Frontal cortex (tissue), 4 donors: Measurements from ENCODE around the gene BCL2L11. TPM values are rescaled to one million over a fixed set of nuclear protein-coding genes. Genes with fewer than 3 reads are reported as not detected.

Experiments
- DNase-seq, 2 donors: peaks; one replicate each; pipeline ENCODE4 v3.0.0; 2012; ENCODE audit warnings: low spot score in 2 of 2
- FAIRE-seq: peaks from 2 replicates; lab custom pipeline; 2012; peaks lifted over from hg19 to GRCh38; lab: Jason Lieb, UNC
- total RNA-seq: library from RNA; depleted of rRNA; stranded (reverse); fragments of >200 nt; gene quantifications from one replicate; pipeline ENCODE4 v1.2.3, GENCODE V29; 2014
- donor health status: control.
- donor health status: control.
- donor health status: control.

BCL2L11 gene
- total RNA-seq, 1 donor from 2014 or later = 4.5 TPM

DNA sequence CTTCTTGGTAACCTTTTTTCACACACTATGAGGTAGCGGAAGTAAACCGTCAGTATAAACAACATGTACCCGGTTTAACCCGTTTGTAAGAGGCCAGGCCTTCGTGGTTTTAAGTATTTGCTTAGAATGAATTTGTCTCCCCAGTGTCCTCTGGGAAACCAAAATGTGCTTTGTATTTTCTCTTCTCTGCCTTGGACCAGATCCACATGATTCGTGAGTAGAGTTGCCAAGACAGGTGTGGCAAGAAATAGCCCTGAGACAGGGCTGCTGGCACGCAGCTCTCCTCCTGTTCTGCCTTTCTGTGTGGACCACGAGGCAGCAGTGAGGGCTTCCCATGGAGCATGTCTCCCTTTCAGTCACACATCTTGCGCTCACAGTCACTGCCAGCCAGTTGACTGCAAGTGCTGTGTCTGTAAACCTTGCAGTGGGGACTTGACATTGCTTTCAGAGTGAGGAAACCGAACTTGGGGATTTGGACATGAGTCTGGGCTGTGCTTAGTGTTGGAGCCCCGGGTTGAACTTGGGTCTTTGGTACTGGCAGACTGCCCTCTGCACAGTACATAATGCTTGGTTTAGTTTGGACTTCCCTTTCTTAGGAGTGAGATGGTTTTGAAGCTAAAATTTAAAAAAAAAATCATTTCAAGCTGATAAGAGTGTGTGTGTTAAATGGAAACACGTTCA is 19.1 kb downstream of the BCL2L11 start:
- no peak for FAIRE-seq
- DNase-seq = no peak

DNA sequence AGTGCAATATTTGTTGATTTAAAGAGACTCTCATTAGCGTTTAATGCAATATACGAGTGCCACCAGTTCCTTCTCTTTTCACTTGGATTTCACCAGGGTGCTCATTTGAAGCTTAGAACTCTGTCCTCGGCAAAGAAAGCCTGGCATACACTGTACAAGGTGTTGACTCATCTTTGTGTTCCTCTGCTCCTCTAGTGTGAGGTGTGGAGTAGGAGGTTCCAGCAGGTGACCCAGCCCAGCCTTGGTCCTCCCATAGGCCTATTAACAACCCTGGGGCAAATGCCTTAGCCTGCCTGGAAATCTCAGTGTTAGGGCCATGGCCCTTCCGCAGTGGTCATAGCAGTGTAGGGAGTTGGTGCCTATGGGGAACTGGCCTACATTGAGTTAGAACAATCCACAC is 20.1 kb downstream of the BCL2L11 start:
- no peak for DNase-seq
- FAIRE-seq = no peak

DNA sequence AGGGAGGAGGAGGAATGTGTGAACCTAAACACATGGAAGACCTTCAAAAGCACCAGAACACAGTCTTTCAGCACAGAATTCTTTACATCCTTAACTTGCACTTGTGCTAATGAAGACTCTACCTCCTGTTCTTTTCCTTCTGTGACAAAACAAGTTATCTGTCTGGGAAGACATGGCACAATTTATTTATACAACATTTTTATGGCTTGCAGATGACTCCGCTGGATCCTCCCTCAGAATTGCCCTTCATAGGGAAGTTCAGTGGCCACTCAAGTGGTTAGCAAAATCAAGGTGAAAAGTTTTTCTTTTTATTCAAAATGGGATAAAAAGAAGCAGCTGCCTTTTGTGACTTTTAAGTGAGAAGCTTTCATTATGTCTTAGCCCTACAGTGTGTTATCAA is 21.4 kb downstream of the BCL2L11 start:
- FAIRE-seq = no peak
- DNase-seq = no peak

DNA sequence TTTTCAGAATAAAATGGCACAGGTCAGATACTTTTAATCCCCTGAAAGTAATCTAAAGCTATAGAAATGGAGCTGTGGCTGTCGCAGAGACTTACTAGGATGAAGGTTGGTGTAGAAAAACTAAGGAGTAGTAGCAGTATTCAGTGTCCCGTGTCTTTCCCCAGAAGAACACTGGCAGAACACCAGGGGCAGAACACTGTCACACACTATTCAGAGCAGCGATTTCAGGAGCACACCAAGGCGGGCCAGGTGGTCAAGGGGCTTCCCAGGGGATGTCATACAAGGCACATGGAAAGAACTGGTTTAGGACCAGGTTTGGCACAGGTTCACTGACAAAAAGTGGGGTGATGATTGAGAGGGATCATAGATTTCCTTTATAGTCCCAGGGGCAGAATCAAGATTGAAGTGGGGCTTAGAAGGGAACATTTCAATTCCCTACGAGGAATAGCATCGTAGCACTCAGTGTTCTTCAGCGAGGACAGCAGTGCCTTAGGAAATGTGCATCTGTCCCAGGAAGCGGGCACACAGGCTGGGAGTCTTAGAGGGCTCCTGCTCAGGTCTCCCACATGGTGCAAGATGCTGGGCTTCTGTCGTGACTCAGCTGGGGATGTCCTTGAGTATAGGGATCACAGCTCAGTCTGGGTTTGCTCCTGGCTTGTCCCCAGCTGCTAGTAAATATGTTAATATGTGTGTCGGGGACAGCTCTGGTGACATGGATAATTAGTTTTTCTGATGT is 22.6 kb downstream of the BCL2L11 start:
- FAIRE-seq (no peak), DNase-seq (no peak)

DNA sequence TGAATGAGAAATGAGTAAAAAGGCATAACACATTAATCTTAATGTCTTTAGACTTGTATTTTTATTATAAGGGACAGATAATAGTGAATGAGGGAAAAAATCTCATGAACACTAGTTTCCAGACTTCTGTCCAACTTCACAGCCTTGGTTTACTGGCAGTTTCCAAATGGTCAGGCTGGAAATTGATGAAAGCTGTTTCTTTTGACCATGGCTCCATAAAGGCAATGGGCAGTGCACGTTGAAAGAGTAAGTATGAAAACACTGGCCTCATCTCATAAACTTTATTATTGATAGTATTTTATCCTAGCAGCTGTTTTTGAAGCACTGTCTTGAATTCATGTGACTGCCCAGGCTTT is 23.1 kb downstream of the BCL2L11 start:
- no peak for FAIRE-seq
- DNase-seq = no peak

DNA sequence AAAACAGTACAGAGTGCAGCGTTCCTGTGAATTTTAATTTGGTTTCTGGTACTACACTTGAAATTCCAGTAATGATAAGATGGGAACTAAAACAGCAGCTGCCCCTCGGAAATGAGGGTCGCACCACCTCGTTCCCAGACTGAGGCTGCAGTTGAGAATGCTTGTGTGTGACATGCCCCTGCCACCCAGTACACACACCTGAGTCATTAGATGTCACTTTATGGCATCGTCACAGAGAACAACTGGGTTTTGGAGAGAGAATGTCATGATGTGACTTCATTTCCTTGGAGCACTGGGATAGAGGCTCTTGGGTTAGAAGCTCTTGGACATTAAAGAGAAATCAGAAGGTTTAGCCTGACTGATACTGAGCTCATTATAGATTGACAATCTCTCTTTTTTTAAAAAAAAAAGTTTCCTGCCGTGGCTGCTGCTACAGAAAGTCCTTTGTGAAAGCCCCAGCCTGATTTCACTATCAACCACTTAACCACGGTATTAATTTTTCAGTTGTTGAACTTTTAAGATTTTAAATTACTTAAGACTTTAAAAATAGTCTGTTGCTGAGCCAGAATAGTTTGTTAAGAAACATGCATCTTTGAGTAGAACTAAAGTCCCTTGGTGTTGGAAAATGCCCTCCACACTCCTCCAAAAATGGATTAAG is 24.5 kb downstream of the BCL2L11 start:
- DNase-seq = no peak
- FAIRE-seq = no peak

DNA sequence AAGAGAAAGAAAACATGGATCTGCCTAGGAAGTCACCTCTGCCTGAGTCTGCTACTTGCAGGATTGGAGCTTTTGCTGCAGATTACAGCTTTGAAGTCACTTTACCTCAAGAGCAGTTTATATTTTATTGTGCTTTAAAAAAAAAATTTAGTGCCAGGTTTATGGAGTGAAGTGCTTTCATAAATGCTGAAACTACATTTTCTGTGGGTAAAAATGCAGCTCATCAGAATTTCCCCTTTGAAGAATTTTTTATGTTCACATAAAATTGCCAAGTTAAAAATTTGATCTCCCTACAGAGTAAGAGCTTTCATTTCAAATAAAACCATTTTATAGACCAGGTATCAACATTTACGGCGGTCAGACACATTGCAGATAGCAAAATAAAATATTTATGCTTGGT is 25.2 kb downstream of the BCL2L11 start:
- DNase-seq = no peak
- FAIRE-seq = no peak

DNA sequence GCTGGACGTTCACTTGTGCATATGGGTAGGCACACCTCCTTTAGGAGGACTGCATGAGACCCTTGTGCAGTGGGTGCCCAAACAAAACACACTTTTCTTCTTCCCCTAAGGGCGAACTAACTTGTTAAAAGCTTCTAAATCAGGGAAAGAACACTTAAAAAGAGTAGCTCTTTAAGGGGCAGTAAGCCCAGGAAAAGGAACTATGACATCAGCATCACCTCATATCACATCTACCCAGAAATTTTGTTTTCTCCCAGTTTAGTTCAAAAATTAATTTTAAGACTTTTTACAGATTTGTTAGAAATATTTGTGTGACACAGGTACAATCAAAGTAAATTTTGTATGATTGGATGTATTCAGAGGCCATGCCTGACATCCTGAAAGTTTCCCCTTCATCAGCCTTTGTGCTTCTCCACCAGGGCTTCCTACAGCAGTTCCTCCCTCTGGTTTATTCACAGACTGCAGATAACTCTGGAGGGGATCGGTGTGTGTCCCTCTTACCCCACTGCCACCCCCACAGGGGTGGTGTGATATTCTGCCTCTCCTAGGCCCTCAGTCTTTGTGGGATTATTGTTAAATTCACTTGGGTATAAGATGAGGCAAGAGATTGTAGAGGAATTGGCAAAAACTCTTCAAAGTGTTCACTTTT is 27.6 kb downstream of the BCL2L11 start:
- no peak for FAIRE-seq
- no peak for DNase-seq

DNA sequence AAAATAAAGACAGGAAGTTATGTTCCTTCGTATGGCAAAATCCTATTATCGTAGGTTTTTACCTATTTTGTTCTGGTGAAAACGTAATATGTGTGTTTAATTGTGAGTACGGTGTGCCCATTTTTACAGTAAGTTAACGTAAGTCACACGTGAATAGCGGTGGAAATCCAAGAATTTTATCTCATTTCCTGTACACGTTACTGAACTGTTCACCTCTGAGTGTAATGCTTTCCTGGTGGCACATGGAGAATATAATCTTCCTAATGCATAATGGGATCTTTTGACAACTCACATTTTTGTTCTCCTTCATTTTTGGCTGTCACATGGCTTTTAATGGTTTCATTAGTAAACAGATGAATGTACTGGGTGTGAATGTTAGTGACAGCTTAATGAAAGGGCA is 28.2 kb downstream of the BCL2L11 start:
- no peak for FAIRE-seq
- DNase-seq = no peak

DNA sequence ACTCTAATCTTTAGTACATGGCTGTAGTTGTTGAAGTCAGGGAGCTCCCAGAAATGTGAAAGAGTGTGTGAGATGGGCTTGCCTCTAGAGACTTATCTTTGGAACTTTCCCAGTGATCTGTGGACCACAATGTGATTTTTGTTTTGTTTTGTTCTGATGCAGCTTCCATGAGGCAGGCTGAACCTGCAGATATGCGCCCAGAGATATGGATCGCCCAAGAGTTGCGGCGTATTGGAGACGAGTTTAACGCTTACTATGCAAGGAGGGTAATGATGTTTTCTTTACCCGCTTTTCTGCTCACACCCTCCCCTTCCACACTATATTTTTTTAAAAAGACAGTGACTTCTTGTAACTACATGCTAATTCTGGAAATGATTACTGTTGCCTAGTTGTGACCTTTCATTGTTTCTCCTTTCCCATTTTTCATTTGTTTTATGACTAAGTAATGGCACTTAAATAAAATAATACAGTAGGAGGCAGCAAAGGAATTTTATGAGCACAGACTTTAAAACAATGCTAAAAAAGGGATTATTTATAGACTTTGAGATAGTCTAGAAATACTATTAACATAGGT is 29.3 kb downstream of the BCL2L11 start:
- no peak for FAIRE-seq
- DNase-seq = no peak

DNA sequence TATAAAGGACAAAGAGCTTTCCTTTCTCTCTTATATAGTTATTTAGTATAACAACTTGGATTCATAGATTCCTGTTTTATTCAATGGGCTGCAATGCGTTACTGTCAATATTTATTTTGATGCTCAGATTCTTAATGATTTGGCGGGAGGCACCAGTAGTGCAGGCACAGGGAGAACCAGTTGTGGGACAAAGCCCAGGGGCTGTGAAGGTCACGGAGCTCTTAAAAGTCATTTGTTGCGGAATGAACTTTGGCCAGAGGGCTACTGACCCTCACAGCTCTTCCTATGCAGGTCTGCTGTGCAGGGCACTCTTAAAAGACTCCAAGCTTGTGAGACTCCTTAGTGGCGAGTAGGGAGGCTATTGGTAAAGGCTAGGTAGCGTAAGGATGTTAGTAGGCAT is 34.0 kb downstream of the BCL2L11 start:
- FAIRE-seq (no peak), DNase-seq (no peak)

DNA sequence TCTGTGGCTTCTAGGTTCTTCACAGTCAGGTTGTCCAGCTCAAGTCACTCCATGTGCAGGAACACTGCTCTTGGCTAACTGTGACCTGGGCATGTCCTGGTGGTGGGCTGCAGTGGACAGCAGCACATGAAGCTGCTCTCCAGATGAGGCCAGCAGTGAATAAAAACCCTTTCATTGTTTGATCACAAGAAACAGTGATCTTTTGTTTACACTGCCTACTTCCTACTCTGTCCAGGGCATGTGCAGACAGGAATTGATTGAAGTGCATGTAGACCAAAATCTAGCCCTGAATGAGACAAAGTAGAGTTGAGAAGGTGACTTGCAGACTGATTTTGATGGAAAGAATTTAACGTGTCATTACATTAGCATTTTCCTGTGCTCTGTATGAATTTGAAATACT is 34.9 kb downstream of the BCL2L11 start:
- no peak for FAIRE-seq

DNA sequence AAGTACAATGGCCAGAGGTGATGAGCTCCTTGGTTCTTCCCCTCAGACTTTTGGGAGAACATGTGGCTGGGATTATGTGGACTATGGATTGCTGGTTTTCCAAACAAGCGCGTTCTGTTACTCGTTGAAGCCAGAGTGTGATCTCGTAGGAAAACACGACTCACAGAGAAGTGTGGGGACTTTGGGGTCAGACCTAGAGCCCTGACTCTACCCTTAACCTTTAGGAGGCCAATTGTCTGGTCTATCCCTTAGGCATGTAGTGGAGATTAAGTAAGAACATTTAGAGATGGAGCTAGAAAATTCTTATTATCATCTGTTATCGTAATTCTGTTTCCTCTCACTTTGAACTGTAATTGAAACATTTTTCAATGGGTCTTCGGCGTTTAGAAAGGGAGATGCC is 35.8 kb downstream of the BCL2L11 start:
- FAIRE-seq = no peak
- DNase-seq = no peak

More for the DNA sequence above, 34.9 kb downstream of the BCL2L11 start:
- peak in 1 of 2 donors; percentile 18 for DNase-seq

DNA sequence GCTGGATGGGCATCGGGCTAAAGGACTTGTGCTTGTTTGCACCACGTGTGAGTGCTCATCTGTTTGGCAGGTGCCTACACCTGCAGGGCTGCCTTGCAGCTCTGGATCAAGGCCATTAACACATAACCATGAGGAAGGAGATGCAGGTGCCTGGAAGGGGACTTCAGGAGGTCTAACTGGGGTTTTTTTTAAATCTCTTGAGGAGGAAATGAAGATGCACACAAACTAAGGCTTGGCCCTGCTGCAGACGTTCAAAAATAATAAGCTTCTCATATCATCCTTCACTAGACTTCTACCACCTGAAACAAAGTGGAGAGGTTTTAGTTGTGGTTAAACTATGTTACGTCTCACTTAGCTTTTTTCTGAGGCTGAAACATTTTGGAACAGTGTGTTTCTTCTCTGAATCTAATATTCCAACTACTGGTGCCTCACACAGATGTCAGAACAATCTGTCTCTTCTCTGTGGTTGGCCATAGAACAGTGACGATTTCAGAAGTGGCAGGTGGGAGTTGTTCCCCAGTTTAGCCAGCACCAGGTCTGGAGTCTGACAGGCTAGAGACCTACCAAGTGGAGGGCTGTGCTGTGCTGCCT is 36.5 kb downstream of the BCL2L11 start:
- DNase-seq (no peak), FAIRE-seq (no peak)

DNA sequence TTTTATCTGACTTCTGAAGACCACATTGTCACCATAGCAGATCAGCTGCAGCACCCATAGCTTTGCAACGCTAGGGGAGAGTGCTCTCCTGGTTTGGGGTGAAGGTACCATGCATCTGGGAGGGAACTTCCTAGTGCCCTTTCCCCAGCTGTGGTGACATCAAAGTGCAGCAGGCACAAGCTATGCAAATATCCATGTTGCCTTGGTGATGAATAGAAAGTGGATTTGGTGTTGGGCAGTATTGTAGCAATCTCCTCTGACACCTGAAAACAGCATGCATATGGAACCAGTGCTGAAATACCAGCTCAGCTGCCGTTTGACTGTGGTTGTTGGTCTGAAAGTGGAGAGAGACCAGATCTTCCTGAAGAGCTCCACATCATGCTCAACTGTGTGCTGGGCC is 37.1 kb downstream of the BCL2L11 start:
- DNase-seq (no peak), FAIRE-seq (no peak)

DNA sequence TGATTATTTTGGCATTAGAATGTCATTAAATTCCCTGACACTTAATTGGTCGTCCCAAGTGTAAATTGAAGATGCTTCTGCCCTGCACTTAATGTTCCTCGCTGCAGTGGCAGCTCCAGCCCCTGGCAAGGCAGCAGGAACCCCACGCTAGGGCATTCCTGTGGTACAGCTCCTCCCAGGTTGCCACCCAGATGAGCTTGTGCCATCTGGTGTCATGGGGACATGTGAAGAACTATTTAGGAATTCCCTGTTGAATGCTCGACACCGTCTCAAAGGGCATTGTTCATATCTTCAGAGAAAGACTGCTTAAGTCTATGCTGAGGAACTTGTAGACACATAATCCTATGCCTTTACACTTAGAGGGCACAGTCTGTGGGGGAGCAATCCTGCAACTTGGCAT is 38.9 kb downstream of the BCL2L11 start:
- FAIRE-seq = no peak

DNA sequence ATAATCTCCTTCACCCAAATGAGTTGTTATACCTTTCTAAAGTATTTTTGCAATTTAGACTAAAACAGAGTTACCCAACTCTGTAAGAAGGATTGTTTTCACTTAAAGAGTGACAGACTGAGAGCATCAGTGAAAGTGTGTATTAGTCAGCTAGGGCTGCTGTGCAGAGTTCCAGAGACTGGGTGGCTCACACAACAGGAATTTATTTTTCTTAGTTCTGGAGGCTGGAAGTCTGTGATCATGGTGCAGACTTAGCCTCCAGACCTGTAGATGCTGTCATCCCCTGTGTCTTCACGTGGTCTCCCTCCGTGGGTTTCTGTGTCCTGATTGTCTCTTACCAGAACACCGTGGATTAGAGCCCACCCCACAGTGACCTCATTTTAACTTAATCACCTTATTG is 40.0 kb downstream of the BCL2L11 start:
- no peak for DNase-seq
- FAIRE-seq = no peak

More for the DNA sequence above, 38.9 kb downstream of the BCL2L11 start:
- DNase-seq = no peak

DNA sequence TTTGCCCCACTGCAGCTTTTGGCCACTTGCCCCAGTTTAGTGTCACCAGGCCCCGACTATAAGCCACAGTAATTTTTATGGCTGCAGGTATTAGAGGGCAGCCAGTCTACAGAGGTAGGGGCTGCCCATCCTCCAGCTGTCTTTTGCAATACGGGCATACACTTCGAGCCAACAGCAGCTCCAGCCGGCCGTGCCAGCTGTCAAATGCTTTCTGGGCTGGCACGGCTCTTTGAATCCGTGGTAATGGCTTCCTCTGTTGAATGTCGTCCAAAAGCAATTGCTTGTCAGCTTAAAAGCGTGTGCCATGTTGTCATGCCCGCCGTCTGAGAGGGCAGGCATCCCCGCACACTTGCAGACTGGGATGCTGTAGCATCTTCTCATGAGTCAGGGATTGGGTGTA is 41.3 kb downstream of the BCL2L11 start:
- no peak for FAIRE-seq
- peak; percentile 32 to 40 for DNase-seq

DNA sequence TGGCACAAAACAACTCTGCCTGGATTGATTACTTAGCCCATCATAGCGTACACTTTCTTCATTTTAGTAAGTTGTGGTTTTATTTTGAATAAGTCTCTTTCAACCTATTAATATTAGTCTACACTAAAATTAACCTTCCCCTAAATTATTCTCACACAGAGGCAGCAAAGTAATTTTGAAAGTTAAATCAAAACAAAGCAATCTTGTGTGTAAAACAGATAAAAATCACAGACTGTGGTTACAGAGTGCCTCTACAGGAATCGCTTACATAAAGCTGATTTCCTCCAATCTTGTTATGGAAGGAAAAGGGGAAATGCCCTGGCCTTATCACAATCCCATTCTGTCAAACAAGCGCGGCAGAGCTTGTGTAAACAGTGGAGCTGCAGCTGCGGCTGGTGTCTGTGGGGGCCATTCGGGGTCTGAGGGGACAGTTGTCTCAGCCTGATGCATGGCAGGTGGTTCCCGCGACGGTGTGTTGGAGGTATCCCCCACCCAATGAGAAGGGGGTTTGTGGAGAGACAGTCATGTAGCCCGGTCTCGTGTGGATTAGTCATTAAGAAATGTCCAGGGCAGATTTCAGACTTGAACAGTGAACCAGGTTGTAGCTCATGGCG is 42.1 kb downstream of the BCL2L11 start:
- no peak for FAIRE-seq
- no peak for DNase-seq

DNA sequence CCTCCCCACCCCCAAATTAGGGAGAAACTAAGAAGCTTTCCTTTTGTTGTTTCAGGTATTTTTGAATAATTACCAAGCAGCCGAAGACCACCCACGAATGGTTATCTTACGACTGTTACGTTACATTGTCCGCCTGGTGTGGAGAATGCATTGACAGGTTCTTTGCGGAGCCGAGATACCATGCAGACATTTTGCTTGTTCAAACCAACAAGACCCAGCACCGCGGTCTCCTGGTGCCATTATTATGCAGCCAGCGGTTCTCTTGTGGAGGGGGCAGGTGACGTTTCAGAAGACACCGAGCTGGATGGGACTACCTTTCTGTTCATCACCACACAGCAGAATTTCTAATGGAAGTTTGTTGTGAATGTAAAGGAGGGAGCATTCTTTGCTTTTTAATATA is 43.4 kb downstream of the BCL2L11 start:
- no peak for DNase-seq
- no peak for FAIRE-seq
